Upper lobe of right lung (tissue), 1 donor: ENCODE data around the gene TJP1. TPM values are rescaled to one million over a fixed set of nuclear protein-coding genes. Genes with fewer than 3 reads are reported as not detected.

Experiments used
- ATAC-seq: fragments of 200-7000 bp; cut with Tn5 transposase; one replicate; pipeline ENCODE4 v1.9.1; 2020; ENCODE audit warnings: mild to moderate bottlenecking, moderate library complexity
- DNase-seq: peaks from one replicate; pipeline ENCODE4 v3.0.0-alpha.2; 2020
- H3K27ac ChIP-seq: fragments of 200-600 bp; one replicate; pipeline ENCODE4 v1.8.0; 2022
- H3K27me3 ChIP-seq: fragments of 200-600 bp; one replicate; pipeline ENCODE4 v1.8.0; 2022; ENCODE audit warnings: mild to moderate bottlenecking
- H3K36me3 ChIP-seq: fragments of 200-600 bp; one replicate; pipeline ENCODE4 v1.8.0; 2022
- H3K4me1 ChIP-seq: fragments of 200-600 bp; one replicate; pipeline ENCODE4 v1.8.0; 2022
- H3K4me3 ChIP-seq: fragments of 200-600 bp; one replicate; pipeline ENCODE4 v1.8.0; 2022; ENCODE audit warnings: mild to moderate bottlenecking
- H3K9me3 ChIP-seq: fragments of 200-600 bp; one replicate; pipeline ENCODE4 v1.8.0; 2022
- CTCF ChIP-seq: fragments of 200-600 bp; IDR thresholded peaks from one replicate; pipeline ENCODE4 v1.8.0; 2022; ENCODE audit warnings: antibody characterized with exemption
- intact Hi-C: fragments of 100-400 bp; cut with DNase I; formaldehyde crosslinking; loops from one replicate; pipeline ENCODE4 v1.11.0; 2022
- total RNA-seq: library from RNA; stranded (reverse); fragmentation: NEBNext Ultra II Directional; extraction: Animal tissue kit (Norgen Biotek cat#: 25700); gene quantifications from one replicate; pipeline ENCODE4 v1.2.1, GENCODE V29; 2021
- donor health status: DM: no; HTN: yes; CAD: no; lungs with severe emphysema.

Gene TJP1
- total RNA-seq, 1 donor from 2014 or later: 147 TPM

- no peaks in the 10 kb centered on the region for H3K27me3 ChIP-seq
- intact Hi-C loops: loop anchor here (10.0 kb wide), 1 partner anchor 60 kb away; no protein-coding TSS in a partner anchor
- no peak for TF ChIP-seq CTCF
- H3K36me3 ChIP-seq: no peaks in the 10 kb centered on the region
- no peak overlapping the region for H3K27ac ChIP-seq
- peaks cover 44% of the 10 kb centered on the region for H3K4me1 ChIP-seq
- no peaks in the 10 kb centered on the region for H3K9me3 ChIP-seq
- ATAC-seq: peak; percentile 47
- no peak for DNase-seq
- no peak overlapping the region for H3K4me3 ChIP-seq
Measured at GRCh38 chr15:29815000-29815710, 7.1 kb downstream of the TJP1 start.

- no peak overlapping the region for H3K4me3 ChIP-seq
- no peak overlapping the region for H3K27ac ChIP-seq
- no peak for TF ChIP-seq CTCF
- no peaks in the 10 kb centered on the region for H3K9me3 ChIP-seq
- no peaks in the 10 kb centered on the region for H3K36me3 ChIP-seq
- DNase-seq: no peak
- intact Hi-C loops: loop anchor here (10.0 kb wide), 1 partner anchor 58 kb away; no protein-coding TSS in a partner anchor
- peaks cover 38% of the 10 kb centered on the region for H3K4me1 ChIP-seq
- no peaks in the 10 kb centered on the region for H3K27me3 ChIP-seq
- no peak for ATAC-seq
Measured at GRCh38 chr15:29813009-29813408, 9.3 kb downstream of the TJP1 start.

GRCh38 chr15:29812384-29812694 lies 9.9 kb downstream of the TJP1 start:
- no peaks in the 10 kb centered on the region for H3K9me3 ChIP-seq
- no peaks in the 10 kb centered on the region for H3K27me3 ChIP-seq
- peaks cover 38% of the 10 kb centered on the region for H3K4me1 ChIP-seq
- H3K4me3 ChIP-seq: no peak overlapping the region
- H3K36me3 ChIP-seq: no peaks in the 10 kb centered on the region
- no peak overlapping the region for H3K27ac ChIP-seq
- intact Hi-C loops: loop anchor here (10.0 kb wide), 1 partner anchor 58 kb away; no protein-coding TSS in a partner anchor
- ATAC-seq (peak; percentile 66), DNase-seq (no peak)
- no peak for TF ChIP-seq CTCF

- intact Hi-C loops: loop anchor here (10.0 kb wide), 1 partner anchor 57 kb away; no protein-coding TSS in a partner anchor
- no peak overlapping the region for H3K4me3 ChIP-seq
- DNase-seq (no peak), ATAC-seq (no peak)
- H3K4me1 ChIP-seq: peaks cover 38% of the 10 kb centered on the region
- H3K27ac ChIP-seq: no peak overlapping the region
- H3K36me3 ChIP-seq: no peaks in the 10 kb centered on the region
- no peaks in the 10 kb centered on the region for H3K27me3 ChIP-seq
- no peak for TF ChIP-seq CTCF
- H3K9me3 ChIP-seq: no peaks in the 10 kb centered on the region
Measured at GRCh38 chr15:29811691-29812383, 10.4 kb downstream of the TJP1 start.

GRCh38 chr15:29805708-29806104 lies 16.6 kb downstream of the TJP1 start:
- no peak overlapping the region for H3K27ac ChIP-seq
- DNase-seq: no peak
- intact Hi-C loops: no loop called here
- H3K27me3 ChIP-seq: no peaks in the 10 kb centered on the region
- H3K4me1 ChIP-seq: peaks cover 34% of the 10 kb centered on the region
- TF ChIP-seq CTCF: no peak
- no peak for ATAC-seq
- H3K9me3 ChIP-seq: no peaks in the 10 kb centered on the region
- no peak overlapping the region for H3K4me3 ChIP-seq
- H3K36me3 ChIP-seq: no peaks in the 10 kb centered on the region
